ENCODE data around the gene PLA2G5. TPM values are rescaled to one million over a fixed set of nuclear protein-coding genes. Genes with fewer than 3 reads are reported as not detected.
A peak's percentile ranks its signal among the peaks of the same experiment; 100 is the strongest.

PLA2G5 gene
- total and polyA plus RNA-seq, 2 of the 13 experiments (the other 11 are each of a cell fraction or from before 2014, with no cell fraction given), result not detected

- TF ChIP-seq THAP9 (CRISPR knock-in tag; IDR thresholded peaks at IDR 0.05; ENCODE audit: borderline replicate concordance), result no peak
- TF ChIP-seq PLRG1 (conservative IDR thresholded peaks at IDR 0.05), result no peak
- TF ChIP-seq SOX6 (IDR thresholded peaks at IDR 0.05), result no peak
- no peak for TF ChIP-seq SOX6 (CRISPR knock-in tag; IDR thresholded peaks at IDR 0.05)
Measured at GRCh38 chr1:20105856-20106255, 35.9 kb downstream of the PLA2G5 start (continued).

GRCh38 chr1:20107351-20107750 lies 37.4 kb downstream of the PLA2G5 start:
- CTCF ChIA-PET (ENCODE audit: low intra/inter-chr PET ratio, low total read pairs), result no interaction called here
- no peak for DNase-seq (ENCODE audit: low spot score)
- WGBS (ENCODE audit: low lambda C conversion rate), result 36% methylated on average over 3 of the region's 4 CpGs
- Histone ChIP-seq H3K4me2 (ENCODE audit: low read depth, low read length) (0 out of 2 replicates have a peak overlapping the region, but pooled peaks have one; percentile 4), H3K9ac (ENCODE audit: insufficient read depth, low read depth, low read length) (no peak overlapping the region), H3K27ac (ENCODE audit: extremely low read length, insufficient read depth, low read length) (no peak overlapping the region), H3K4me1 (ENCODE audit: insufficient read depth, low read length) (peaks cover 7% of the 10 kb centered on the region; the same call in 1 of the 2 replicates), H3K9me3 (ENCODE audit: low read length) (no peaks in the 10 kb centered on the region), H4K20me1 (ENCODE audit: insufficient read depth, low read length) (no peaks in the 10 kb centered on the region), H3K79me2 (ENCODE audit: insufficient read depth, low read length) (no peaks in the 10 kb centered on the region), H3K36me3 (replicated peaks in 1 of 2; ENCODE audit: control insufficient read depth in 1 of 2, insufficient read depth in 2 of 2, low read length in 2 of 2) (no peaks in the 10 kb centered on the region), H3K4me3 (replicated peaks in 1 of 3; ENCODE audit: insufficient read depth in 1 of 3, low read depth in 2 of 3, low read length in 3 of 3) (no peak overlapping the region), H2AFZ (ENCODE audit: low read length) (no peak overlapping the region), H3K27me3 (ENCODE audit: control insufficient read depth in 1 of 2, insufficient read depth in 2 of 2, low read length in 2 of 2) (peaks cover 0 to 4% of the 10 kb centered on the region in 2 experiments; a peak in 2 of 5 replicates)
- FAIRE-seq, result no peak
- intact Hi-C loops (cut with micrococcal nuclease; ENCODE audit: unreplicated experiment), result no loop called here
- no TSS peak for BruUV-seq (replicated peaks)
- POLR2A ChIA-PET, result no interaction called here
- no peak for ATAC-seq
- in situ Hi-C loops (cut with HindIII; ENCODE audit: extremely low pct_ligation_motif_present, low pct_unique_long_range_greater_than_20kb), result no loop called here
- no peak for TF ChIP-seq ZNF407 (CRISPR knock-in tag; IDR thresholded peaks at IDR 0.05; ENCODE audit: not compliant biosample characterization)
- TF ChIP-seq, protein P1, sequence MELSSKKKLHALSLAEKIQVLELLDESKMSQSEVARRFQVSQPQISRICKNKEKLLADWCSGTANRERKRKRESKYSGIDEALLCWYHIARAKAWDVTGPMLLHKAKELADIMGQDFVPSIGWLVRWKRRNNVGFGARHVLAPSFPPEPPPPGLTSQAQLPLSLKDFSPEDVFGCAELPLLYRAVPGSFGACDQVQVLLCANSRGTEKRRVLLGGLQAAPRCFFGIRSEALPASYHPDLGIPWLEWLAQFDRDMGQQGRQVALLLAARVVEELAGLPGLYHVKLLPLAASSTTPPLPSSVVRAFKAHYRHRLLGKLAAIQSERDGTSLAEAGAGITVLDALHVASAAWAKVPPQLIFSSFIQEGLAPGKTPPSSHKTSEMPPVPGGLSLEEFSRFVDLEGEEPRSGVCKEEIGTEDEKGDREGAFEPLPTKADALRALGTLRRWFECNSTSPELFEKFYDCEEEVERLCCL (CRISPR knock-in tag; IDR thresholded peaks at IDR 0.05; ENCODE audit: borderline replicate concordance), result no peak
- no peak for TF ChIP-seq ADNP (CRISPR knock-in tag; IDR thresholded peaks at IDR 0.05)
